SK-N-SH (cell line): Measurements from ENCODE around the gene SIGLEC9.

Experiments used
- POLR2AphosphoS5 ChIP-seq: IDR thresholded peaks from 2 replicates; pipeline ENCODE4 v1.6.1; 2012; ENCODE audit warnings: low read depth, low read length
- RAD21 ChIP-seq: IDR thresholded peaks from 2 replicates; pipeline ENCODE4 v1.6.1; 2012; ENCODE audit warnings: mild to moderate bottlenecking, low read length
- YY1 ChIP-seq: IDR thresholded peaks from 2 replicates; pipeline ENCODE4 v1.4.0; 2012; ENCODE audit warnings: low read depth, mild to moderate bottlenecking
- TF ChIP-seq, protein P1 (sequence below): IDR thresholded peaks from 2 replicates; pipeline ENCODE4 v1.4.0; 2012; ENCODE audit warnings: low read depth, borderline replicate concordance

DNA sequence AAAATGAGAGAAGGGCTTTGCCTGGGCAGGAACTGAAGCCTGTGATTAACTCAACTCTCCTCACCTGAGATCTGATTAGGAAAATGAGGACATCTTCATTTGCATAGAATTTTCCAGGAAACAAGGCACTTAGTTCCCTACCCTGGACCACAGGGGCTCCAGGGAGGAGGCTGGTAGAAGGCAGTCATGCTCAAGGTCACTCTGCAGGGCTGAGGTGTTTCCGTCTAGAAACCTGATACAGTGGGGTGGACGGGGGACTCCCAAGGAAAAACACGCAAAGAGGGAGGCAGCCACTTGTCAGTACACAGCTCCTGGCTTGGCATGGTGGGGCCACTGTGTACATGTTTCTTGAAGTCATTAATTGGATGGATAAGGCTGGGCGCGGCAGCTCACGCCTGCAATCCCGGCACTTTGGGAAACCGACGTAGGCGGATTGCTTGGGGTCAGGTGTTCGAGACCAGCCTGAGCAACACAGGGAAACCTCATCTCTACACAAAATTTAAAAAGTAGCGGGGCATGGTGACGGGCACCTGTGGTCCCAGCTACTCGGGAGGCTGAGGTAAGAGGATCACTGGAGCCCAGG is 48.0 kb upstream of the SIGLEC9 start:
- TF ChIP-seq YY1 (no peak), POLR2AphosphoS5 (no peak), RAD21 (no peak)
- TF ChIP-seq, protein P1, sequence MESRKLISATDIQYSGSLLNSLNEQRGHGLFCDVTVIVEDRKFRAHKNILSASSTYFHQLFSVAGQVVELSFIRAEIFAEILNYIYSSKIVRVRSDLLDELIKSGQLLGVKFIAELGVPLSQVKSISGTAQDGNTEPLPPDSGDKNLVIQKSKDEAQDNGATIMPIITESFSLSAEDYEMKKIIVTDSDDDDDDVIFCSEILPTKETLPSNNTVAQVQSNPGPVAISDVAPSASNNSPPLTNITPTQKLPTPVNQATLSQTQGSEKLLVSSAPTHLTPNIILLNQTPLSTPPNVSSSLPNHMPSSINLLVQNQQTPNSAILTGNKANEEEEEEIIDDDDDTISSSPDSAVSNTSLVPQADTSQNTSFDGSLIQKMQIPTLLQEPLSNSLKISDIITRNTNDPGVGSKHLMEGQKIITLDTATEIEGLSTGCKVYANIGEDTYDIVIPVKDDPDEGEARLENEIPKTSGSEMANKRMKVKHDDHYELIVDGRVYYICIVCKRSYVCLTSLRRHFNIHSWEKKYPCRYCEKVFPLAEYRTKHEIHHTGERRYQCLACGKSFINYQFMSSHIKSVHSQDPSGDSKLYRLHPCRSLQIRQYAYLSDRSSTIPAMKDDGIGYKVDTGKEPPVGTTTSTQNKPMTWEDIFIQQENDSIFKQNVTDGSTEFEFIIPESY, result no peak
